Measurements from ENCODE around the gene BHLHE41.

The BHLHE41 gene

GRCh38 chr12:26124446-26125399 is at the start of gene BHLHE41:
TSS of gene BHLHE41 (minus strand) at chr12:26125037. CDS start at chr12:26124779, 258 bp downstream.
- Histone ChIP-seq H3K27me3 (peaks cover 100% of the 10 kb centered on the region), H3K4me1 (ENCODE audit: control insufficient read depth in 1 of 2, insufficient read depth in 1 of 2, low read depth in 1 of 2, low read length in 1 of 2) (peaks cover 34 to 45% of the 10 kb centered on the region in 2 experiments), H3K27ac (no peak within 1 kb of the TSS)

DNA sequence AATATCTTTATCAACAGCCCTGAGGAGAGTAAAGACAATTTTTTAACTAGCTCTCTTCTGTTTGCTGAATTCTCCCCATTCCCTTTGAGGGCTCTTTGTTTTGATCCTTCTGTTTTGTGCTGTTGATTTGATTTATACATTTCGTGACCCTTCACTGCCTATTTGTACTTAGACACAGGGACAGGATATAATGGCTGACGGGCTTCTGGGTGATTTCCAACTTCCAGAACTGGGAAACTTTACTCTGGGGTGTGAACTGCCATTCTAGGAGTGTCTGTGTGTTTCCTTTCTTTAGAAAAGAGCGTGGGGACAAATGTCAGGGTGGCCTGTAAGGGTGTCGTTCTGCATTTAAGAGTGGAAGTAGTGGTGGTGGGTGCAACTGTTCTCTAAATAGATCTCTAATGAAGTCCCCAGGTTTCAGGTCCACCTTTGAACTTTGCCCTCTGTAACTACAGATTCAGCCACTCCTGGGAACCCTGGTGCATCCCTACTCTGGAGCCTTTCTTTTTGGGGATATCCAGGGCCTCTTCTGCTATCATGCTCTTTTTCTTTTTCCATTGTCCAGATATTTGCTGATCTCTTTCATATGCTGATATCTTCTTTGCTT is 48.2 kb upstream of the BHLHE41 start:
- H3K9me3 ChIP-seq = no peaks in the 10 kb centered on the region
- H3K27ac ChIP-seq = no peak overlapping the region
- H3K4me3 ChIP-seq (ENCODE audit: low read depth in 1 of 2, low read length in 1 of 2) = no peak overlapping the region
- H3K27me3 ChIP-seq = no peaks in the 10 kb centered on the region
- no peak for TF ChIP-seq CTCF (IDR thresholded peaks at IDR 0.05)
- no peaks in the 10 kb centered on the region for H3K36me3 ChIP-seq
- H3K4me1 ChIP-seq (ENCODE audit: control insufficient read depth in 1 of 2, insufficient read depth in 1 of 2, low read depth in 1 of 2, low read length in 1 of 2) = no peaks in the 10 kb centered on the region

More at GRCh38 chr12:26124446-26125399, at the start of gene BHLHE41:
- no peak for TF ChIP-seq CTCF (IDR thresholded peaks at IDR 0.05)
- H3K36me3 ChIP-seq = no peaks in the 10 kb centered on the region
- H3K9me3 ChIP-seq = no peaks in the 10 kb centered on the region
- peak within 1 kb of the TSS; percentile 40 to 57 for H3K4me3 ChIP-seq (ENCODE audit: low read depth in 1 of 2, low read length in 1 of 2)

DNA sequence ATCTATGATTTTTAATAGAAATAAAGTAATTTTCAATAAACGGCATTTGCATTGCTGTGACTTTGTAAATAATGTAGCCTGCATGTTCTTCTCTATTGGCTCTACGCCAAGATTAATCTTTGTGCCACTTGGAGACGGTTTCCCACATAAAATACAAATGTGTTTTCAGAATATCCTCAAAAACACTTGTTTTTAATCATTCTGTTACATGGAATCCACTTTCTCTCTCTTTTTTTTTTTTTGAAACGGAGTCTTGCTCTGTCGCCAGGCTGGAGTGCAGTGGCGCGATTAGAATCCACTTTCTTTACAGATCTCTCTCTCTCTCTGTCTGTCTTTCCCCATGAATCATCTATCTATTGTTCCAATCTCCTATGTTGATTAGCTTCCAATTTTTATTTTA is 47.7 kb upstream of the BHLHE41 start:
- H3K27me3 ChIP-seq = no peaks in the 10 kb centered on the region
- H3K27ac ChIP-seq = no peak overlapping the region
- H3K9me3 ChIP-seq = no peaks in the 10 kb centered on the region
- TF ChIP-seq CTCF (IDR thresholded peaks at IDR 0.05) = no peak
- H3K4me3 ChIP-seq (ENCODE audit: low read depth in 1 of 2, low read length in 1 of 2) = no peak overlapping the region
- no peaks in the 10 kb centered on the region for H3K4me1 ChIP-seq (ENCODE audit: control insufficient read depth in 1 of 2, insufficient read depth in 1 of 2, low read depth in 1 of 2, low read length in 1 of 2)
- no peaks in the 10 kb centered on the region for H3K36me3 ChIP-seq

- Histone ChIP-seq H3K27me3 (no peaks in the 10 kb centered on the region), H3K27ac (no peak overlapping the region), H3K9me3 (no peaks in the 10 kb centered on the region), H3K4me1 (ENCODE audit: control insufficient read depth in 1 of 2, insufficient read depth in 1 of 2, low read depth in 1 of 2, low read length in 1 of 2) (no peaks in the 10 kb centered on the region), H3K4me3 (ENCODE audit: low read depth in 1 of 2, low read length in 1 of 2) (no peak overlapping the region), H3K36me3 (no peaks in the 10 kb centered on the region)
- no peak for TF ChIP-seq CTCF (IDR thresholded peaks at IDR 0.05)
Observed at GRCh38 chr12:26172013-26172412, 47.2 kb upstream of the BHLHE41 start.

- Histone ChIP-seq H3K4me3 (ENCODE audit: low read depth in 1 of 2, low read length in 1 of 2) (no peak overlapping the region), H3K27ac (no peak overlapping the region), H3K4me1 (ENCODE audit: control insufficient read depth in 1 of 2, insufficient read depth in 1 of 2, low read depth in 1 of 2, low read length in 1 of 2) (no peaks in the 10 kb centered on the region), H3K36me3 (no peaks in the 10 kb centered on the region), H3K9me3 (no peaks in the 10 kb centered on the region), H3K27me3 (no peaks in the 10 kb centered on the region)
- TF ChIP-seq CTCF (IDR thresholded peaks at IDR 0.05) = no peak
Observed at GRCh38 chr12:26164118-26164517, 39.3 kb upstream of the BHLHE41 start.
